NCI-H2107 treated with DMSO at 0.1 percent for 48 hours (cell line): ENCODE measurements around the gene LACC1.

ENCODE experiments used
- DNase-seq: peaks from one replicate; lab custom pipeline; 2025; ENCODE audit not compliant: unreplicated experiment; lab: John Stamatoyannopoulos, UW

Gene LACC1

GRCh38 chr13:43939086-43939485, 59.4 kb downstream of the LACC1 start:
- no peak for DNase-seq

GRCh38 chr13:43942286-43942685, 62.6 kb downstream of the LACC1 start:
- no peak for DNase-seq
